Measurements from ENCODE around the gene BTNL3.
"Not testable (repeated sequence)": the region's sequence is repeated elsewhere in the genome, so short reads cannot be mapped to it uniquely, and the experiment has no call there.

The BTNL3 gene

GRCh38 chr5:181024245-181025064, 35.8 kb downstream of the BTNL3 start:
- no peak for DNase-seq

- no peak for DNase-seq
Measured at GRCh38 chr5:181027452-181028031, 38.9 kb downstream of the BTNL3 start.

GRCh38 chr5:181028032-181028819, 39.6 kb downstream of the BTNL3 start:
- no peak for DNase-seq

- DNase-seq, result no peak
Measured at GRCh38 chr5:181031716-181032115, 43.1 kb downstream of the BTNL3 start.

- peak in 1 of 58 donors; percentile 8 for DNase-seq
Measured at GRCh38 chr5:181035991-181036815, 47.6 kb downstream of the BTNL3 start.

- DNase-seq, result no peak
Measured at GRCh38 chr5:181036816-181037364, 48.2 kb downstream of the BTNL3 start.

- no peak for DNase-seq
Measured at GRCh38 chr5:181037365-181037861, 48.8 kb downstream of the BTNL3 start.

GRCh38 chr5:181039471-181039870, 50.8 kb downstream of the BTNL3 start:
- no peak for DNase-seq

- DNase-seq, result no peak
Measured at GRCh38 chr5:181039931-181040630, 51.4 kb downstream of the BTNL3 start, which contains the start of gene BTNL9. Gene BTNL9, plus strand, starts transcription at chr5:181040266. Its CDS starts 5,224 bp downstream, at chr5:181045490.

GRCh38 chr5:181040631-181040945, 51.9 kb downstream of the BTNL3 start:
- no peak for DNase-seq

GRCh38 chr5:181041043-181041442, 52.4 kb downstream of the BTNL3 start:
- no peak for DNase-seq

- no peak for DNase-seq
Measured at GRCh38 chr5:181042036-181042713, 53.5 kb downstream of the BTNL3 start.

- no peak for DNase-seq
Measured at GRCh38 chr5:181042722-181043121, 54.1 kb downstream of the BTNL3 start.

GRCh38 chr5:181043285-181044092, 54.8 kb downstream of the BTNL3 start:
- no peak for DNase-seq

- DNase-seq, result no peak
Measured at GRCh38 chr5:181044093-181044599, 55.5 kb downstream of the BTNL3 start.

GRCh38 chr5:181044662-181045305, 56.1 kb downstream of the BTNL3 start:
- DNase-seq, result no peak

- DNase-seq, result no peak
Measured at GRCh38 chr5:181045316-181045715, 56.7 kb downstream of the BTNL3 start.

GRCh38 chr5:181045857-181046256, 57.2 kb downstream of the BTNL3 start:
- not testable (repeated sequence) for DNase-seq

All from anterior cingulate cortex (tissue), 58 donors.